SK-N-SH (cell line): Measurements from ENCODE around the gene SELENOK. TPM values are rescaled to one million over a fixed set of nuclear protein-coding genes. Genes with fewer than 3 reads are reported as not detected.
A peak's percentile ranks its signal among the peaks of the same experiment; 100 is the strongest.

Experiments used
- CTCF ChIA-PET: fragments of 300-600, 350-600 bp; formaldehyde crosslinking; extraction: SDS; loops from one replicate; lab custom pipeline; 2021; lab: Yijun Ruan, JAX
- POLR2A ChIA-PET: fragments of 350-600 bp; sonication (Branson Sonifier 250); formaldehyde crosslinking; extraction: SDS; loops from one replicate; lab custom pipeline; 2020; ENCODE audit warnings: antibody characterized with exemption, inconsistent platforms; lab: Yijun Ruan, JAX
- DNase-seq: peaks from one replicate; pipeline ENCODE4 v3.0.0; 2012
- H2AFZ ChIP-seq: fragments of 200-600 bp; sonication (generic); 2 replicates; pipeline ENCODE4 v1.8.1; 2016; ENCODE audit warnings: antibody characterized with exemption, mild to moderate bottlenecking, low read depth
- H3F3A ChIP-seq: fragments of 200-600 bp; sonication (generic); replicated peaks from 2 replicates; pipeline ENCODE3; 2016; ENCODE audit warnings: antibody characterized with exemption, mild to moderate bottlenecking; ENCODE audit not compliant: insufficient read depth
- H3K27ac ChIP-seq, 2 experiments: fragments of 200-500 bp in 1 of 2; fragments of 200-600 bp in 1 of 2; sonication (Bioruptor generic) in 1 of 2; sonication (generic), shearing (Covaris generic) in 1 of 2; 2 replicates each; pipeline versions ENCODE4 v1.5.1 to v1.6.1; 2014 to 2016; ENCODE audit warnings: low read depth in 2 of 2, inconsistent platforms in 1 of 2, low read length in 1 of 2, mild to moderate bottlenecking in 1 of 2, mixed read lengths in 1 of 2
- H3K27me3 ChIP-seq: fragments of 200-600 bp; sonication (generic), shearing (Covaris generic); 2 replicates; pipeline ENCODE4 v1.6.1; 2016; ENCODE audit warnings: mixed run types; ENCODE audit not compliant: insufficient read depth
- H3K36me3 ChIP-seq, 2 experiments: fragments of 200-500 bp in 1 of 2; fragments of 200-600 bp in 1 of 2; sonication (Bioruptor generic) in 1 of 2; sonication (generic) in 1 of 2; replicated peaks in 1 of 2; 2 replicates each; pipeline versions ENCODE3 to v1.5.1; 2014 to 2016; ENCODE audit warnings: low read length in 1 of 2, mild to moderate bottlenecking in 1 of 2; ENCODE audit not compliant: insufficient read depth in 2 of 2, control insufficient read depth in 1 of 2
- H3K4me1 ChIP-seq, 2 experiments: fragments of 200-500 bp in 1 of 2; fragments of 200-600 bp in 1 of 2; sonication (Bioruptor generic) in 1 of 2; sonication (generic), shearing (Covaris generic) in 1 of 2; 2 replicates each; pipeline versions ENCODE4 v1.5.1 to v1.6.1; 2014 to 2016; ENCODE audit warnings: low read depth in 1 of 2, low read length in 1 of 2, mixed run types in 1 of 2; ENCODE audit not compliant: insufficient read depth in 2 of 2, control insufficient read depth in 1 of 2
- H3K4me2 ChIP-seq: fragments of 200-600 bp; sonication (generic), shearing (Covaris generic); 2 replicates; pipeline ENCODE4 v1.6.1; 2017; ENCODE audit warnings: mixed run types
- H3K4me3 ChIP-seq, 2 experiments: fragments of 200-500 bp in 1 of 2; fragments of 200-600 bp in 1 of 2; sonication (Bioruptor generic) in 1 of 2; sonication (generic), shearing (Covaris generic) in 1 of 2; 2 replicates each; pipeline versions ENCODE4 v1.5.1 to v1.8.1; 2014 to 2016; ENCODE audit warnings: low read depth in 2 of 2, inconsistent platforms in 1 of 2, low read length in 1 of 2, mild to moderate bottlenecking in 1 of 2, mixed read lengths in 1 of 2, moderate library complexity in 1 of 2
- H3K79me2 ChIP-seq: fragments of 200-600 bp; sonication (generic); 2 replicates; pipeline ENCODE4 v1.8.1; 2017; ENCODE audit warnings: mild to moderate bottlenecking; ENCODE audit not compliant: insufficient read depth
- H3K9ac ChIP-seq: fragments of 200-600 bp; sonication (generic); 2 replicates; pipeline ENCODE4 v1.6.1; 2017; ENCODE audit warnings: mixed run types
- H3K9me2 ChIP-seq: fragments of 200-600 bp; sonication (generic); 2 replicates; pipeline ENCODE4 v1.6.1; 2017; ENCODE audit warnings: mixed run types
- H3K9me3 ChIP-seq: fragments of 200-600 bp; sonication (generic); 2 replicates; pipeline ENCODE4 v1.6.1; 2017; ENCODE audit warnings: mixed run types, mild to moderate bottlenecking, moderate library complexity
- H4K20me1 ChIP-seq: fragments of 200-600 bp; sonication (generic); 2 replicates; pipeline ENCODE4 v1.6.1; 2017; ENCODE audit warnings: mild to moderate bottlenecking, mixed run types; ENCODE audit not compliant: insufficient read depth
- CHD2 ChIP-seq: fragments of 150-350 bp; IDR thresholded peaks from 2 replicates; pipeline ENCODE4 v1.6.1; 2018; ENCODE audit warnings: low read length; ENCODE audit not compliant: partially characterized antibody
- ELF1 ChIP-seq: IDR thresholded peaks from 2 replicates; pipeline ENCODE4 v1.4.0; 2012
- FOSL2 ChIP-seq: IDR thresholded peaks from 2 replicates; pipeline ENCODE4 v1.4.0; 2012; ENCODE audit warnings: low read depth, mild to moderate bottlenecking, moderate library complexity, borderline replicate concordance
- JUND ChIP-seq: IDR thresholded peaks from 2 replicates; pipeline ENCODE4 v1.4.0; 2012
- NFIC ChIP-seq: IDR thresholded peaks from 2 replicates; pipeline ENCODE4 v1.4.0; 2012; ENCODE audit warnings: borderline replicate concordance
- NRF1 ChIP-seq: IDR thresholded peaks from 2 replicates; pipeline ENCODE4 v1.6.1; 2012; ENCODE audit warnings: low read depth, mild to moderate bottlenecking, low read length
- PBX3 ChIP-seq: IDR thresholded peaks from 2 replicates; pipeline ENCODE4; 2012
- RAD21 ChIP-seq: IDR thresholded peaks from 2 replicates; pipeline ENCODE4 v1.6.1; 2012; ENCODE audit warnings: mild to moderate bottlenecking, low read length
- REST ChIP-seq: IDR thresholded peaks from 2 replicates; pipeline ENCODE4 v1.6.1; 2012; ENCODE audit warnings: mild to moderate bottlenecking, low read depth, low read length, moderate library complexity
- RFX5 ChIP-seq: IDR thresholded peaks from 2 replicates; pipeline ENCODE4 v1.6.1; 2012; ENCODE audit warnings: mild to moderate bottlenecking, improper control_type of control experiment, low read length
- RXRA ChIP-seq: IDR thresholded peaks from 2 replicates; pipeline ENCODE4 v1.4.0; 2012; ENCODE audit warnings: low read depth, mild to moderate bottlenecking, borderline replicate concordance
- SIN3A ChIP-seq: IDR thresholded peaks from 2 replicates; pipeline ENCODE4 v1.6.1; 2012; ENCODE audit warnings: low read depth, mild to moderate bottlenecking, low read length, moderate library complexity, borderline replicate concordance
- SMC3 ChIP-seq: IDR thresholded peaks from 2 replicates; pipeline ENCODE4 v1.6.1; 2012; ENCODE audit warnings: low read depth, low read length, improper control_type of control experiment
- YY1 ChIP-seq: IDR thresholded peaks from 2 replicates; pipeline ENCODE4 v1.4.0; 2012; ENCODE audit warnings: low read depth, mild to moderate bottlenecking
- ZBTB33 ChIP-seq: IDR thresholded peaks from 2 replicates; pipeline ENCODE4 v1.4.0; 2012; ENCODE audit warnings: low read depth, borderline replicate concordance
- WGBS: methylation state at CpG from one replicate; pipeline ENCODE4 v1.1.6; 2017; ENCODE audit warnings: low lambda C conversion rate; 5-methylcytosine and 5-hydroxymethylcytosine counted together
- polyA plus RNA-seq, 3 experiments: library from polyadenylated mRNA; depleted of rRNA; stranded (reverse); fragments of >200 nt; gene quantifications; 2 replicates each; pipeline ENCODE4 v1.2.3, GENCODE V29; 2012

The SELENOK gene
- polyA plus RNA-seq, 1 of the 3 experiments (the other 2 are of a cell fraction), result 29.2 TPM

GRCh38 chr3:53849916-53850315 is 41.7 kb downstream of the SELENOK start (continued):
- no peak for TF ChIP-seq RAD21
- TF ChIP-seq ZBTB33, result no peak
- TF ChIP-seq YY1, result no peak
- no peak for TF ChIP-seq PBX3
- TF ChIP-seq RFX5, result no peak

- Histone ChIP-seq H3K4me3 (no peak overlapping the region), H3K4me1 (peaks cover 0 to 8% of the 10 kb centered on the region in 2 experiments; a peak in 1 of 4 replicates), H3K9me2 (no peaks in the 10 kb centered on the region), H3K27me3 (peaks cover 30% of the 10 kb centered on the region), H3K4me2 (peak overlapping the region; percentile 72; the same call in 1 of the 2 replicates), H2AFZ (no peak overlapping the region), H3K27ac (no peak overlapping the region), H3K36me3 (no peaks in the 10 kb centered on the region), H3F3A (no peaks in the 10 kb centered on the region), H4K20me1 (no peaks in the 10 kb centered on the region), H3K9ac (no peak overlapping the region), H3K9me3 (no peaks in the 10 kb centered on the region), H3K79me2 (no peaks in the 10 kb centered on the region)
- no peak for TF ChIP-seq NRF1
- TF ChIP-seq ELF1, result no peak
- no peak for TF ChIP-seq SMC3
- TF ChIP-seq JUND, result no peak
- no peak for TF ChIP-seq FOSL2
- no peak for TF ChIP-seq NFIC
- no peak for TF ChIP-seq SIN3A
- TF ChIP-seq RAD21, result no peak
- TF ChIP-seq RXRA, result no peak
- TF ChIP-seq REST, result no peak
- no peak for TF ChIP-seq CHD2
- DNase-seq, result no peak
- 81% methylated on average over 2 of the region's 10 CpGs for WGBS
- ChIA-PET POLR2A (no interaction called here), CTCF (no interaction called here)
Observed at GRCh38 chr3:53846851-53847155, 44.9 kb downstream of the SELENOK start.
